Adipose tissue (tissue), 3 donors: ENCODE measurements around the gene CACNG3. TPM values are rescaled to one million over a fixed set of nuclear protein-coding genes. Genes with fewer than 3 reads are reported as not detected.
"Not testable (repeated sequence)": the region's sequence is repeated elsewhere in the genome, so short reads cannot be mapped to it uniquely, and the experiment has no call there.

ENCODE experiments used
- H3K27ac ChIP-seq: one replicate; pipeline ENCODE4 v1.5.1; 2013; ENCODE audit warnings: low read depth, low read length
- WGBS, 3 donors: extraction: QIAGEN DNeasy Blood & Tissue Kit; methylation state at CpG; one replicate each; pipeline ENCODE4 v1.1.7; 2013; 5-methylcytosine and 5-hydroxymethylcytosine counted together
- polyA plus RNA-seq, 3 donors: library from polyadenylated mRNA; stranded (reverse); fragments of 200-250 nt; gene quantifications; one replicate each; pipeline ENCODE4 v1.2.3, GENCODE V29; 2013
- donor health status: healthy with polysubstance abuse.
- donor health status: Bipolar disorder and iron deficiency.
- donor health status: healthy.

CACNG3 gene
- polyA plus RNA-seq = not detected

DNA sequence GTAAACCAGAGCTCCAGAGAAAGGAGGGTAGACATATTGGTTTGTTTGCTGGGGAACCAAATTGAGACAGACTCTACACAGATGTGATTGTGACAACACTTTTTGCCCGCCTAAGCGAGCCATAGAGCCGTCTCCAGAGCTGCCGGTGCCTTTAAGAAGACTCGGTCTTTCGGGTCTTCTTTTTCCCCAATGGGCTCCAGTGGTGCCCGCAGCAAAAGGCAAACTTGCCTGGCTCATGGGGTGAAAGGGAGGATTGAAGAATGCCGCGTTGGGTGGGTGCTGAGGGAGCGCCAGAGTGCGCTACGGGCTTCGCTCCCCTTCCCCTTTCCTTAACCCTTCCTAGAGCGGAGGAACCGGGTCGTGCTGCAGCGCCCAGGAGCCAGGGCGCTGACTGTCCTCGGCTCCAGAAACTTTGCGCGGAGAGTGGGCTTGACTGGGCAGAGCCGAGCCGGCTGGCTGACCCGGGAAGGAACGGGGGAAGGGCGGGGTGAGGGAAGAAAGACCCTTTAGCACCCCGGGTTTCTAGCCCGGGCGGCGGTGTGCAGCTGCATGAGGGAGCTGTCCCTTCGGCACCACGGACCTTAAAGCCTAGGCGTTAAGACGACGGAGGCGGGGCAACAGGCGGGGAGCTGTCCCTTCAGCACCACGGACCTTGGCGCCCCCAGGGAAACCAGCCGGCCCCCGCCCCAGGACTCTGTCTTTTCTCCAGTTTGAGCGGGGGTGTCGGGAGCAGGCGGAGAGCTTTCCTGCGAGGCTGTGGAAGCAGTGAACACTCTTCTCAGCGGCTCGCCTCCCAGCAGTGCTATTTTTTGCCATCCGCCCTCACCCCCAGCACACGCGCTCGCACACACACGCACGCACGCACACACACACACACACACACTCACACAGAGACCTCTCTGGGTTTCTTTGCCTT lies at the start of gene CACNG3:
TSS of gene CACNG3 (plus strand) at position 880 of the 916 bp plus-strand sequence. CDS start 420 bp downstream, outside the sequence.
- WGBS, 3 donors = 5 to 6% (median 5%) methylated on average over 51 to 54 of the region's 54 CpGs
- H3K27ac ChIP-seq = no peak within 1 kb of the TSS

DNA sequence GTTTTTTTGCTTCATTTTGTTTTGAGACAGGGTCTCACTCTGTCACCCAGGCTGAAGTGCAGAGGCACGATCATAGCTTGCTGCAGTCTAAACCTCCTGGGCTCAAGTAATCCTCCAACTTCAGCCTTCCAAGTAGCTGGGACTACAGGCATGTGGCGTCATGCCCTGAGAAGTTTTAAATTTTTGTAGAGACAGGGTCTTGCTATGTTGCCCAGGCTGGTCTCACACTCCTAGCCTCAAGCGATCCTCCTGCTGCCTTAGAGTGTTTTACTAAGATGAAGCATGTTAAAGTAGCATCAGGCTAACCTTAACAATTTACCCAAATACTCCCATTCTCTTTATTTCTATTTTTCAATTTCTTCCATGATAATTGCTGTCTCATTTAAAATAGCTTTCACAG lies 49.2 kb upstream of the CACNG3 start:
- H3K27ac ChIP-seq = no peak overlapping the region
- WGBS, 3 donors = 74 to 86% (median 86%) methylated on average over 3 of the region's 3 CpGs

DNA sequence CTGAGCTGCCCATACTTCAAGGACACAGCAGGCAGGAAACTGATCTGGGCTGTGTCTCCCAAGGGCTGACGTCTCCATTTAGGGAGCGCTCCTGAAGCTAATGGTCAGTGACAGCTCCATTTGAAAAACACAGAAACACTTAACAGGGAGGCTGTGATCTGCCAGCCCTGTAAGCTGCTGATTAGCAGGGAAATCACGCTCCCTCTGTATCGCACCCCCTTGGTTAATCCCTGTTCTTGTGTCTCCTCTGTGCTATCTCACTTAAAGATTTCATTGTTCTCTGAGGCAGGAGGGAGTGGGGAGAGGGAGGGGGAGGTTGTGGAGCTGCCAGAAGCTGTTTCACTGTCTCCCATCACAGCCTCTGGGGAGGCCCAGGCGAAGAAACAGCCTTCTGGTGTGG lies 47.4 kb upstream of the CACNG3 start:
- 32 to 56% (median 43%) methylated on average over 5 of the region's 5 CpGs for WGBS, 3 donors
- no peak overlapping the region for H3K27ac ChIP-seq

DNA sequence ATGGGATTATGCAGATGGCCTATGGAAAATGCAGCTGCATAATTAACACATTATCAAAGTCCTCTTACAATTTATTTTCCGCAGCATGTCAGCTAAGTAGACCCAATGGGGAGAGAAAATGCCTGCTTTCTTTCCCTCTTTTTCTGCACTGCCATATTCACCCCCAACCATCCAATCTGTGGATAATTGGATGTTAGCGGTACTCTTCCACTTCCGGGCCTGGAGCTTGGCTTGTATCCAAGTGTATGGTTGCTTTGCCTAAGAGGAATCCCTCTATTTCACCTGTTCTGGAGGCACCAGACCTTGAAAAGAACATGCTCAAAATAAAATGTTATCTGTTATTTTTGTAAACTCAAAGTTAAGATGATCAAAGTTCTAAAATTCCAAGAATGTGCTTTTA lies 41.1 kb upstream of the CACNG3 start:
- H3K27ac ChIP-seq = no peak overlapping the region
- WGBS, 3 donors = 71 to 83% (median 81%) methylated on average over 3 of the region's 3 CpGs

- no peak overlapping the region for H3K27ac ChIP-seq
Measured at GRCh38 chr16:24216961-24217360, 39.2 kb upstream of the CACNG3 start.

DNA sequence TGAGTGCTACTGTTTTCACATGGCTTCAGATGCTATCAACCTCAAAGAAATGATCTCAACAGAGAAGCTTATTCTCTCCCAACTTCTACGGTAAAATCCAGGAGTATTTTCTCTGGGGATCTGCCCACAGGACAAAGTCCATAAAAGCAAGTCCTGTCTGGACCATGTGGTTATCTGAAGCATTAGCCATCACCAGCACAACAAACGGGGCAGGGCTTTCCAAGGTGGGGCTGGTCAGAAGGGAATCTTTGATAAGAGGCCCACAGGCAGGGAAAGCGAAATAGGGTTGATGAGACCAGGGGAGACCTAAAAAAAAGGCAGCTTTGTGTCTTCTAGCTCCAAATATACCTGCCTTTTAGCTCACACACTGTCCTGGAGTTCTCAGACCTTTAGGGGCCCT lies 38.7 kb upstream of the CACNG3 start:
- H3K27ac ChIP-seq = no peak overlapping the region
- 59 to 78% (median 76%) methylated on average over 3 of the region's 3 CpGs for WGBS, 3 donors

DNA sequence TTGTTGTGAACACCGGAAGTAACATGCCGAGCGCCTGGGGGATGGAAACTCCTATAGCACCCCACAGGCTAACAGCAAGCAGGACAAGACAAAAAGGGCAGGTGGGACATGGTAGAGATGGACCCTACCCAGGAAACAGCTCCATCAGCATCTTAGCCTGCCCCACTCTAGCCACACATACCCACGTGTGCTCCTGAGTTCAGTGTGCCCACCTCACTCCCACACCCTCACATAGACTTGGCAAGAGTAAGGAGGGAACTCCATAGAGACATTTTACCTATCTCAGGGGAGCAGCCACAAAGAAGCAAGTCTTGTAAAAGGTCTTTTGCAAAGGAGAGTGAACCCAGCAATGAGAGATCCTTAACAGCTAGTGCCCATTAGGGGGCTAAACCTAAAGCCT lies 37.8 kb upstream of the CACNG3 start:
- WGBS, 3 donors = 82 to 91% (median 90%) methylated on average over 4 of the region's 4 CpGs
- no peak overlapping the region for H3K27ac ChIP-seq

GRCh38 chr16:24221219-24221618 lies 34.9 kb upstream of the CACNG3 start:
- no peak overlapping the region for H3K27ac ChIP-seq

DNA sequence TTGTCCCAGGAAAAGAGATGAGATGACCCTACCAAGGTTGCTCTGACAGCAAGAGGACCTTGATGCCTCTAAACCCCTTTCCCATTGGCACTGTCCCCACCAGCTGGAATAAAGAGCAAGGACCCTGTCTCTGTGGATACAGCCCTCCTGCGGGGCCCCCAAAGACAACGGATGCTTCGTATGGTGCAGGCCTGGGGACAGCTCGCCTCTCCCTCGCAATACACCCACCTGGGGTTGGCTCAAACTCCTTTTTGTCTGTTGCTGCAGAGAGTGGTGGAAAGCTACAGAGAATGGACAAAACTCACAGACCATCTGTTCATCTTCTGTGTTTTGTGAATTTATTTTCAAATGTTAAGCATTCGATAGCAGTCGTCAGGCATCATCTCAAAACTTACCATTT lies 27.6 kb upstream of the CACNG3 start:
- 84 to 87% (median 87%) methylated on average over 7 of the region's 7 CpGs for WGBS, 3 donors
- no peak overlapping the region for H3K27ac ChIP-seq

More at GRCh38 chr16:24221219-24221618, 34.9 kb upstream of the CACNG3 start:
- WGBS, 3 donors = 87 to 96% (median 93%) methylated on average over 2 of the region's 2 CpGs

GRCh38 chr16:24232936-24233335 lies 23.2 kb upstream of the CACNG3 start:
- WGBS, 3 donors = 67 to 91% (median 75%) methylated on average over 2 of the region's 2 CpGs
- H3K27ac ChIP-seq = no peak overlapping the region

DNA sequence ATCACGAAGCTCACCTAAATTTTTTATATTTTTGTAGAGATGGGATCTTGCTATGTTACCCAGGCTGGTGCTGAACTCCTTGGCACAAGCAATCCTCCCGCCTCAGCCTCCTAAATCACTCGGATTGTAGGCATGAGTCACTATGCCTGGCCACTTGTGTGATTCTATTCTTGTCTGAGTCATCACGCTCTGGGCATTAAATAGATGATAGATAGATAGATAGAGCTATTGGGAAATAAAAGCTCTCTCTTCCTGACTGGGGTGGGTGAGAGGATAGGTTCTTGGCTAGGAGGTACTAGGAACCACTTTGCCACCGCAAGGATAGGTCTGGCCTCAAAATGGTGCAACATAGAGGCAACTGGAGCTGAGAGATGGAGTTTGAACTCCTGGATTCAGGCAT lies 21.4 kb upstream of the CACNG3 start:
- 67 to 78% (median 77%) methylated on average over 5 of the region's 5 CpGs for WGBS, 3 donors

DNA sequence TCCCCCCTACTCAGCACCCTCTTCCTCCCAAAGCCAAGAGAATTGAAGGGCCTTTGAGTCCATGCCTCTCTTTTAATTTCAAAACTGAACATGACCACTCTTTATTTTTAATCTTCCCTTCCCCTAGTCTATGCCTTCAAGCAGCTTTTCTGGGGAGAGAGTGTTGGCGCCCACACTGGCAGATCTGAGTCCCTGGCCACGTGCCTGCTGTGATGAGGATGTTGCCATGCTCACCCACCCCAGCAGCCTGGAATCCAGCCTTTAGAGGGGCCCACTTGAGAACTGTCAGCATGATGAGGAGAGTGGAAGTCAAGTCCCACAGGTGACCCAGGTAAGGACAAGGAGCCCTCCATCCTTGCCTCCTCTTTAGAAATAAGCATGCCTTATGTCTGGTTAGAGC lies 20.3 kb upstream of the CACNG3 start:
- 44 to 63% (median 53%) methylated on average over 2 of the region's 2 CpGs for WGBS, 3 donors
- H3K27ac ChIP-seq = no peak overlapping the region

More for the DNA sequence above, 21.4 kb upstream of the CACNG3 start:
- no peak overlapping the region for H3K27ac ChIP-seq

GRCh38 chr16:24238846-24239245 lies 17.3 kb upstream of the CACNG3 start:
- H3K27ac ChIP-seq = not testable (repeated sequence)
- 51 to 69% (median 65%) methylated on average over 2 of the region's 2 CpGs for WGBS, 3 donors

- 77 to 84% (median 84%) methylated on average over 4 of the region's 4 CpGs for WGBS, 3 donors
- no peak overlapping the region for H3K27ac ChIP-seq
Measured at GRCh38 chr16:24246911-24247607, 9.1 kb upstream of the CACNG3 start.

DNA sequence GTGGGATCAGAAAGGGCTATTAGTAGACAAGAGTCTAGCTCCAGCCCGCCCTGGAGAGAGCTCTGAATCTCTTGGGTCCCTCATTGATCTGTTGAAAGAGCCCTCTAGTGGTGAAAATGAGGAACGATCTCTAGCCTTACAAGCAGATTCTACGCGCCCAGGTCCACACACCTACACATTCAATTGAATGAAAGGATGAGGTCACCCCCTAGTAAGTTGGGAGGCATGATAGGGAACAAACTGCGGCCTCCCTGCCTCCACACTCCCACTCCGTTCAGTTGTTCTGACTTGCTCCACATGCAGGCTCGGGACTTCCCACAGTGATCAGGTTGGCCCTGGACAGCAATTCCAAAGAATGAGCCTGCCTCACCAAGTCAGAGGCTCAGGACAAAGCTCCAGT lies 2.9 kb upstream of the CACNG3 start:
- WGBS, 3 donors = 10 to 15% (median 11%) methylated on average over 7 of the region's 7 CpGs
- H3K27ac ChIP-seq = no peak overlapping the region

DNA sequence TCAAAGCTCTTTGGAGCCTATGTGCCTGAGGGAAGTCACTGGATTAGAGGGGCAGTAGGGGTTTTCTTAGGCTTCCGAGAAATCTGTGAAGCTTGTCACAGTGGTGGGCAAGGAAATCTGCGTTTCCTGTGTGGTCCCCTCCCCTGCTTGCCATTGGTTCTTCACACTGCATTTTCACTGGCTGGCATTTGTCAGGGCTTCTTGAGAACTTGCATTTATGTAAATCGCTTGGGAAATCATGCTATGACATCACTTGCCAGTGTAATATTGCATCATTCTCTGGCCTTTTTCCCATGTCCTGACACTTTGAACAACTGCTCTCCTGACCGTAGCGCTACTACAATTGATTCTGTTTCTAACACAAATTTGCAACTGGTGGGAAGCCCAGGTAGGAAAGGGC lies 1.8 kb downstream of the CACNG3 start:
- 39 to 51% (median 43%) methylated on average over 5 of the region's 5 CpGs for WGBS, 3 donors
- H3K27ac ChIP-seq = no peak overlapping the region

- no peak overlapping the region for H3K27ac ChIP-seq
- WGBS, 3 donors = 49 to 87% (median 79%) methylated on average over 1 of the region's 1 CpG
Measured at GRCh38 chr16:24258791-24259190, 2.7 kb downstream of the CACNG3 start.

- H3K27ac ChIP-seq = no peak overlapping the region
Measured at GRCh38 chr16:24262816-24263215, 6.7 kb downstream of the CACNG3 start.

- 62 to 81% (median 71%) methylated on average over 7 of the region's 7 CpGs for WGBS, 3 donors
Measured at GRCh38 chr16:24270721-24271442, 14.7 kb downstream of the CACNG3 start.

More at GRCh38 chr16:24270721-24271442, 14.7 kb downstream of the CACNG3 start:
- no peak overlapping the region for H3K27ac ChIP-seq
